Non-pigmented ciliary epithelial cell (primary cell): Measurements from ENCODE around the gene GRM5.
"Not testable (repeated sequence)": the region's sequence is repeated elsewhere in the genome, so short reads cannot be mapped to it uniquely, and the experiment has no call there.

Source experiments
- DNase-seq: peaks from one replicate; pipeline ENCODE4 v3.0.0-alpha.2; 2010; ENCODE audit warnings: low read depth

GRM5 gene

GRCh38 chr11:88536616-88537265 lies 529.0 kb downstream of the GRM5 start:
- no peak for DNase-seq

GRCh38 chr11:88535916-88536547 lies 529.8 kb downstream of the GRM5 start:
- DNase-seq, result peak; percentile 84

- no peak for DNase-seq
These were observed 530.5 kb downstream of the GRM5 start for GRCh38 chr11:88535266-88535665.

- DNase-seq, result not testable (repeated sequence)
These were observed 531.1 kb downstream of the GRM5 start for GRCh38 chr11:88534706-88535105.

GRCh38 chr11:88534185-88534584 lies 531.6 kb downstream of the GRM5 start:
- DNase-seq, result no peak

GRCh38 chr11:88533001-88533400 lies 532.8 kb downstream of the GRM5 start:
- no peak for DNase-seq

- DNase-seq, result no peak
These were observed 534.0 kb downstream of the GRM5 start for GRCh38 chr11:88531831-88532230.

DNA sequence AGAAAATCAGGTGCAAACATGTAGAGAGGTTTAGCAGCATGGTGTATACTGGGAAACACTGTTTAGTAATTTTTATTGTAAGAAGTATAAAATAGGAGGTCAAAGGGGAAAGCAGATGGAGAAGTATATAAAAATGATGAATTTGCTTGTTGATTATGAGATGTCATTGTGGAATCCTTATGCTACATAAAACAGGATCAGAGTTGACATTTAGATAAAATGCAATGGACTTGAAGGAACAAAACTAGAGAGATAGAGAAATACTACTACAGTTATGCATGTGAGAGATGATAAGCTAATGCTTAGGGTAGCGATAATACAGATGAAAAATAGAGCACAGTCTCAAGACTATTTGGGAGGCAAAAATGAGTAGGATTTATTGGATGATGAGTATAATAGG lies 536.4 kb downstream of the GRM5 start:
- DNase-seq, result no peak

GRCh38 chr11:88523386-88524071 lies 542.3 kb downstream of the GRM5 start:
- DNase-seq, result no peak

- DNase-seq, result no peak
These were observed 543.0 kb downstream of the GRM5 start for GRCh38 chr11:88522624-88523385.

GRCh38 chr11:88521799-88522201 lies 544.0 kb downstream of the GRM5 start:
- no peak for DNase-seq

GRCh38 chr11:88521399-88521798 lies 544.4 kb downstream of the GRM5 start:
- DNase-seq, result no peak

DNA sequence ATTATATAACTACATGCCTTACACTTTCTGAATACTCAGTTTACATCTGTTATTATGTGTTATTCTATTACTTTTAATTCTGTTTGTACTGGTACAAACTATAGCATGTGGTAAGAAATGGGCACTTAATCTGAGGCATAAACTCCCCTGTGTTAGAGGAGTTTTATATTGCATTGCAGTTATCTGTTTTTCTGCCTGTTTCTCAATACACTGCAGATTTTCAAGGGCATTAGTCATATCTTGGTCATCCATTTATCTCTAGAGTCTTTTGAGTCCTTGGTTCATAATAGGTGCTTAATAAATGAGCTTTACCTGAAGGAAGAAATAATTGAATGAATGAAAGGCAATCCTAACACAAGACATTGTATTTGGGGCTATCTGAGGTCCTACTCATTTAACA lies 545.4 kb downstream of the GRM5 start:
- DNase-seq, result no peak

DNA sequence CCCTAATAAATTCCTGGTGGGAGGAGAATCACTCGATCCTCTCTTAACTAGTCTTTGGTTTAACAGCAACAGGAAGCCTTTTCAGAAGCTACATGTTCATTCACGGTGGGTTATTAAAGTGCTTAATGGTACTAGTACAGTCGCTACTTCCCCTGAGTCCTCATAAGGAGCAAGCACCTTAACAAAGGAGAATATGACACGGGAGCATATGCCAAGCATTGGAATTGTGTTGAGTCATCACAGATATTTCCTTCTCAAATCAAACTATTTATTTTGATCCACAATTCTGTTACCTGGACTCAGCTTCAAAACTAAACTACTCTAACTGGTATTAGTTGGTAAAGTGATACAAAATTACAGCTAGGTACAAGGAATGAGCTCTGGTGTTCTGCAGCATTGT lies 550.8 kb downstream of the GRM5 start:
- DNase-seq, result no peak

DNA sequence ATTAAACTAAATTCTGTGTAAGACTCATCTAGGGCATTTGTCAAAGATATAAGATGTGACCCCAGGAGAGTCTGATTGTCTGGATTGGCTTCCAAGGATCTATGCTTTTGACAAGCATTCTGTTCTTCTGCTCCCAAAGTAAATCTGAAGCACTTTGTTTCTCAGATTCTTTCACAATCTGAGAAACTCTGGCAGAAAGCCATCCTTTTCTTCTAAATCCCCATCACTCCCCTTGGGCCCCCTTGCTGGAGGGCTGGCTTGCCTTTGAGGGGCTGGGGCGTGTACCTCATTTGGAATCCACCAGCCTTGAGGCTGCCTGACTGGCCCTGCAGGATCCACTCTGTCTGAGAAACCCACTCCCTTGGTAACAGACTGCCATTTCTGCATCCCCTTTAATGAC lies 554.8 kb downstream of the GRM5 start:
- no peak for DNase-seq

- no peak for DNase-seq
These were observed 556.8 kb downstream of the GRM5 start for GRCh38 chr11:88508759-88509581.

DNA sequence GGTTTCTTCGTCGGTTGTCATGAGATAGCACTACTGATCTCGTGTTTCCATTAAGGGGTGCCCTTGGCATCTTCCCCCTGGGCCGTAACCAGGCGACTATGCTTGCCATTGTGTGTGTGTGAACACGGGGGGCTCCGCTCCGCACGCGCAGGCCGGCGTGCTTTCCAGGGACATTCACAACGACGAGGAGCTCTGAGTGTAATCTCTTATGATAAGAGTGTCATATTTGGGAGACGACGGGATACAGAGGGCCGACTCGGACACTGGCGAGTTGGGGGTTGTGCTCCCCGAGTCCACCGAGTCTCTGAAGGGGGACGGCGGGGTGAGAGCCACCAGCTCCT lies 557.4 kb downstream of the GRM5 start:
- no peak for DNase-seq

DNA sequence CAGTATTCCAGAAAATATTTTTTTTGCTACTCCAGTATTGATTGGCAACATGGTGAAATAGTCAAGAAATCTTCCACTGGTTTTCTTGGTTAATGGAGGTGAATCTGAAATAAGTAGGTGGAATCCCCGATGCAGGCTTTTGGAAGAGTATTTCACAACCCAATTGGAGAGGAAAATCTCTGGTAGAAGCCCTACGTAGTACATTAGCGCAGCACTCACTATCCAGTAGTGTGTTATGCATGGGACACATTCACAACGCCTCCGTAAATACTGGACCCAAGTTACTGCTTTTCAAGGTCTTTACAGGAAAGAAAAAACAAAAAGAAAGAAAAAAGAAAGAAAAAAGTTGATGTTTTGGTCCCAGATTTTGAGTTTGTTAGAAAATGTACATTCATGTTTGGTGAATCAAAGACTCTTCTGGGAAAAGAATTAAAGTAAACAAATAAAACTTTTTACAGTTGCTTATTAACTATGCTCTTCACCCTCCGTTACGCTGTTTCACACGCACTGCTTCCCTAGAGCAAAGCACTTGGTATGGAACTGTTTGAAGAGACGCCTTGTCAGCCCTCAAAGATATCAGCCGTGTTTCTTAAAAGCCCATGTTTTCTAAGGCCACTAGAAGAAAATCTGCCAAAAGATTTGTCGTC lies 557.9 kb downstream of the GRM5 start:
- DNase-seq, result no peak

DNA sequence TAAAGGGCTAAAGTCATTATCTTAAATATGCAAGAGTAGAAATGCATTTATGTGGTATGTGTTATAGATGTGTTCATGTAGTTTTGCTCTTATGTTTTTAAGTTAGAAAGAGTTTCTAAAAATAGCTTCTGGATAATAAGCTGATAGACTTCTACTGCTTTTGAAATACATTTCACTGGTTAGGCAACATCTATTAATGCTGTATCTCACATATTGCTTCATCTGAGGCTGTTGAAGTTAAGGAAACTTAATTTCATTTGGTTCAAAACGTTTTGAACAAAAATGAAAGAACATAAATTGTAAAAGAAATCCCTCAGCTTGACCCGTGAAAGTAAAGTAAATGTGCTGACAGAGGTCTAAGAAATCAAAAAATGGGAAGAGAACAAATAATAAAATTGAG lies 564.2 kb downstream of the GRM5 start:
- no peak for DNase-seq

DNA sequence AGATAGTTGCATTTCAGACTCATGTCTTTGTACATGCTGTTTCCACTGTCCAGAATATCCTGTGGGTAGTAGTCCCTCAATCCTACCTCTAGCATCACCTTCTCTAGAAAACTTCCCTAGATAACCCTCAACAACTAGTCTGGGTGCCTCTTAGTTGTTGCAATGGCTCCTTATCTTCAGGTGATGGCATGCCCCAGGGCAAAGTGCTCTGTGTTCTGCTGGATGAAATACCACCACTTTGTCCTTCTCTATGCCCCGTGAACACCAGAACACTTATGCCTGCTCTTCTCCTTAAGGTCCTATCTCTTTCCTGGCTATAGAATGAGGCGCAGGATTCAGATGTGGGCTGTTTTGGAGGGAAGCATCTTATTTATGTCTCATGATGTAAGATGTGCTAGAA lies 569.9 kb downstream of the GRM5 start:
- no peak for DNase-seq

DNA sequence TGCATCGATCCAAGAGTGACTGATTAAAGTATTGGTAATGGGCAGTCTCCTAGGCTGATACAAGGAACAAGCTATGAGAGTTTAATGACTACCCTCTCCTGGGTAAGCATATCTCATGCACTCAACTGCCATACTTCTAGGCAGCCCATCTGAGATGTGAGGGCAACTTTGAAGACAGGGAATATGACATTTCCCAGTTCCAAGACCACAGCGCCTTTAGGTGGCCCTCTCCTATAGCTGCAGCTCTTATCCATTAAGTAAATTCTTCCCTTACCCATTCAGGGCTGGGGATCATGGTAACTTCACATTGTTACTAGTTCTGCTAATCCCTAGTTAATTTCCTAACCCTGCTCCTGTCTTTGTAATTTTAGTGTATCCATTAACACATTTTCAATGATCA lies 570.9 kb downstream of the GRM5 start:
- DNase-seq, result no peak

DNA sequence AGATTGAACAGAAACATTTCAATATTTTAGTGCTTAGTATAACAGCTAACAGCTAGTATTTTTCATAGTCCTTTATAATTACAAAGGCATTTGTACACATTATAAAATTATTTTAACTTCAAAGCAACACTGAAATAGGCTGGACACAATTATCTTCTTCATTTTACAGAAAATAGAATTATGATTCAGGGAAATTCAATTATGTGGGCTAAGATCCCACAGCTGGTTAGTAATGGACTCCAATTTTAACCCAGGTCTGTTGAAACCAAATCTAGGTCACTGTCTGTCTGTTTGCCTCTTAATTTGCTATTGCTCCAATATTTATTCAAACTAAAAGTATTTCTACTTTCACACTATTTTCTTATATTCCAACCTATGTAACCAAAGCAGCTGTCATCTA lies 574.1 kb downstream of the GRM5 start:
- no peak for DNase-seq
